Epithelial cell of proximal tubule (primary cell): ENCODE results near the gene KIRREL3. TPM values are rescaled to one million over a fixed set of nuclear protein-coding genes. Genes with fewer than 3 reads are reported as not detected.

Experiments used
- DNase-seq: peaks from one replicate; pipeline ENCODE4 v3.0.0-alpha.2; 2011; ENCODE audit warnings: low read depth
- H3K4me3 ChIP-seq: 2 replicates; pipeline ENCODE4 v1.5.1; 2011; ENCODE audit warnings: low read depth, mild to moderate bottlenecking, low read length
- CTCF ChIP-seq: conservative IDR thresholded peaks from 2 replicates; pipeline ENCODE4 v1.5.1; 2012; ENCODE audit warnings: low read depth, mild to moderate bottlenecking, low read length
- total RNA-seq: library from RNA; depleted of rRNA; stranded (reverse); fragments of >200 nt; gene quantifications from 2 replicates; pipeline ENCODE4 v1.2.3, GENCODE V29; 2015

The KIRREL3 gene
- total RNA-seq, 1 donor from 2014 or later, result 5.1 TPM

- no peak overlapping the region for H3K4me3 ChIP-seq
- no peak for DNase-seq
- TF ChIP-seq CTCF, result no peak
These were observed 119.7 kb downstream of the KIRREL3 start for GRCh38 chr11:126880872-126881271.

GRCh38 chr11:126879516-126879915, 121.1 kb downstream of the KIRREL3 start:
- no peak for TF ChIP-seq CTCF
- H3K4me3 ChIP-seq, result no peak overlapping the region
- DNase-seq, result no peak

GRCh38 chr11:126878913-126879482, 121.6 kb downstream of the KIRREL3 start:
- TF ChIP-seq CTCF, result no peak
- no peak for DNase-seq
- H3K4me3 ChIP-seq, result no peak overlapping the region

GRCh38 chr11:126874831-126875230, 125.7 kb downstream of the KIRREL3 start:
- no peak overlapping the region for H3K4me3 ChIP-seq
- no peak for DNase-seq
- TF ChIP-seq CTCF, result peak; percentile 59

GRCh38 chr11:126874276-126874675, 126.3 kb downstream of the KIRREL3 start:
- TF ChIP-seq CTCF, result no peak
- no peak overlapping the region for H3K4me3 ChIP-seq
- DNase-seq, result no peak

- peak; percentile 69 for DNase-seq
- no peak overlapping the region for H3K4me3 ChIP-seq
- TF ChIP-seq CTCF, result no peak
These were observed 128.8 kb downstream of the KIRREL3 start for GRCh38 chr11:126871792-126872191.

GRCh38 chr11:126870021-126870420, 130.5 kb downstream of the KIRREL3 start:
- TF ChIP-seq CTCF, result no peak
- no peak overlapping the region for H3K4me3 ChIP-seq
- no peak for DNase-seq
